ENCODE results near the gene EMSY.

The EMSY gene

DNA sequence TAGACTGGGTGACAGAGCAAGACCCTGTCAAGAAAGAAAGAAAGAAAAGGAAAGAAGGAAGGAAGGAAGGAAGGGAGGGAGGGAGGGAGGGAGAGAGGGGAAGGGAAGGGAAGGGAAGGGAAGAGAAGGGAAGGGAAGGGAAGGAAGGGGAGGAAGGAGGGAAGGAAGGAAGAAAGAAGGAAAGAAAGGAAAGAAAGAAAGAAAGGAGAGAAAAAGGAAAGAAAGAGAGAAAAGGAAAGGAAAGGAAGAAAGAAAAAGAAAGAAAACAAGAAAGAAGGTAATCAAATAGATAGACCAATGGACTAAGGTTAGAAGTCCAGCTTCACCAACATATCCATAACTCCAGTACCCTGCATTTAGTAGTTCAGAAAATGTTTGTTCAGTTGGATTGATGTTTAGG lies 18.2 kb upstream of the EMSY start:
- no peak for DNase-seq (ENCODE audit: low spot score)
- in situ Hi-C loops (cut with MboI; ENCODE audit: low pct_unique_long_range_greater_than_20kb, low sequenced_read_pairs, unreplicated experiment) = no loop called here
- TF ChIP-seq, protein P1, sequence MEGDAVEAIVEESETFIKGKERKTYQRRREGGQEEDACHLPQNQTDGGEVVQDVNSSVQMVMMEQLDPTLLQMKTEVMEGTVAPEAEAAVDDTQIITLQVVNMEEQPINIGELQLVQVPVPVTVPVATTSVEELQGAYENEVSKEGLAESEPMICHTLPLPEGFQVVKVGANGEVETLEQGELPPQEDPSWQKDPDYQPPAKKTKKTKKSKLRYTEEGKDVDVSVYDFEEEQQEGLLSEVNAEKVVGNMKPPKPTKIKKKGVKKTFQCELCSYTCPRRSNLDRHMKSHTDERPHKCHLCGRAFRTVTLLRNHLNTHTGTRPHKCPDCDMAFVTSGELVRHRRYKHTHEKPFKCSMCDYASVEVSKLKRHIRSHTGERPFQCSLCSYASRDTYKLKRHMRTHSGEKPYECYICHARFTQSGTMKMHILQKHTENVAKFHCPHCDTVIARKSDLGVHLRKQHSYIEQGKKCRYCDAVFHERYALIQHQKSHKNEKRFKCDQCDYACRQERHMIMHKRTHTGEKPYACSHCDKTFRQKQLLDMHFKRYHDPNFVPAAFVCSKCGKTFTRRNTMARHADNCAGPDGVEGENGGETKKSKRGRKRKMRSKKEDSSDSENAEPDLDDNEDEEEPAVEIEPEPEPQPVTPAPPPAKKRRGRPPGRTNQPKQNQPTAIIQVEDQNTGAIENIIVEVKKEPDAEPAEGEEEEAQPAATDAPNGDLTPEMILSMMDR (IDR thresholded peaks at IDR 0.05; ENCODE audit: extremely low read depth, insufficient read depth, missing control alignments) = no peak

DNA sequence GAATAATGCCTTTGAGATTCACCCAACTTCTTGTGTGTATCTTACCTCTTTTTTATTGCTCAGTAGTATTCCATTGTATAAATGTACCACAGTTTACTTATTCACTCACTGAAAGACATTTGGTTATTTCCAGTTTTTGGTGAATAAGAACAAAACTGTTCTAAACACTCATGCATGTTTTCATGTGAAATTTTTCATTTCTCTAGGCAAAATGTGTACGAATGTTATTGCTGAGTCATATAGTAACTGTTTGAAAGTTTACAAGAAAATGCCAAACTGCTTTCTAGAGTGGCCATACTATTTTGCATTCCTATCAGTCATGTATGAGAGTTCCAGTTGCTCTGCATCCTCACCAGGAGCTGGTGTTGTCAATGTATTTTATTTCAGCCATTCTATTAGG lies 8.8 kb upstream of the EMSY start:
- no peak for DNase-seq (ENCODE audit: low spot score)
- in situ Hi-C loops (cut with MboI; ENCODE audit: low pct_unique_long_range_greater_than_20kb, low sequenced_read_pairs, unreplicated experiment) = no loop called here
- TF ChIP-seq, protein P1 (IDR thresholded peaks at IDR 0.05; ENCODE audit: extremely low read depth, insufficient read depth, missing control alignments) = no peak

DNA sequence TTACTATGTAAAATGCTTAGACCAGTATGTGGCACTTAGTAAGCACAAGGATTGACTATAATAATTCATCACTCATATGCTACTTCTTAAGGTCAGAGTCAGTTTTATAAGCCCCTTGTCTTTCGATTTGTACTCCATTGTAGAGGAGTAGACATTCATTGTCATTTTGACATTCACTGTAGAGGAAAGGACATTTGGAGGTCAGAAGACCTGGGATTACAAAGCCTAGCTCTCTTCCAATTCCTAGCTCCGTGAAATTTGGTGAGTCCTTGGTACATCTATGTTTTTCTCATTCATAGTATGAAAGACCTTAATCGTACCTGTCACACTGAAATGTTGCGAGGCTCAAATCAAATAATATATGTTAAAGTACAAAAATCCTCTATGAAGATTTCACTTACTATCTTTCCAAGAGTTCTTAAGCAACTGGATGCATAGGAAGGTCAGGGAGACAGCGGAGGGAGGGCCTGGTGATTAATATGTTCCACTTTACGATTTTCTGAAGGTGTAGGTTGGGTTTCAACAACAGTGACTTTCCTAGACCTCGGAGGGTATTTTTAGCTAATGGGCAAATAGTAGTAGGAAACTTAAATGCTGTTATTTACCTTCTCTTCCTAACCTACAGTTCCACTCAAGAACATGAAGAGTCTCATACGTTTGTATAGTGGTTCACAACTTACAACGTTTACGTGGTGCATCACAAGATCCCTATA lies 1.4 kb upstream of the EMSY start:
- in situ Hi-C loops (cut with MboI; ENCODE audit: low pct_unique_long_range_greater_than_20kb, low sequenced_read_pairs, unreplicated experiment) = no loop called here
- no peak for DNase-seq (ENCODE audit: low spot score)
- TF ChIP-seq, protein P1 (IDR thresholded peaks at IDR 0.05; ENCODE audit: extremely low read depth, insufficient read depth, missing control alignments) = no peak

DNA sequence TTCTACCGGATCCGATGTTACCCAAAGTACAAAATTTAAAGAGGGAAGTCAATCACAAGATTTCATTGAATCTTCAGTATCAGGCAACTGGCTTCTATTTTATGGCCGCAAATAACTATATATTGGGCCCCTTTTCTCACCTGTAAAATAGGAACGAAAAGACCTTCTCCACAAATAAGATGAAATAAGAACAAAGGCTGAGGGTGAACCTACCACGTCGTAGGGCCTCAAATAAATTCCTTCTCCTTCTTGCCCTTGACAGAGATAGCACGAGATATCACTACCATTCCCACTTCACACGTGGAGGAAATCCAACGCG lies 794 bp upstream of the EMSY start:
- in situ Hi-C loops (cut with MboI; ENCODE audit: low pct_unique_long_range_greater_than_20kb, low sequenced_read_pairs, unreplicated experiment) = no loop called here
- DNase-seq (ENCODE audit: low spot score) = no peak
- TF ChIP-seq, protein P1 (IDR thresholded peaks at IDR 0.05; ENCODE audit: extremely low read depth, insufficient read depth, missing control alignments) = no peak

DNA sequence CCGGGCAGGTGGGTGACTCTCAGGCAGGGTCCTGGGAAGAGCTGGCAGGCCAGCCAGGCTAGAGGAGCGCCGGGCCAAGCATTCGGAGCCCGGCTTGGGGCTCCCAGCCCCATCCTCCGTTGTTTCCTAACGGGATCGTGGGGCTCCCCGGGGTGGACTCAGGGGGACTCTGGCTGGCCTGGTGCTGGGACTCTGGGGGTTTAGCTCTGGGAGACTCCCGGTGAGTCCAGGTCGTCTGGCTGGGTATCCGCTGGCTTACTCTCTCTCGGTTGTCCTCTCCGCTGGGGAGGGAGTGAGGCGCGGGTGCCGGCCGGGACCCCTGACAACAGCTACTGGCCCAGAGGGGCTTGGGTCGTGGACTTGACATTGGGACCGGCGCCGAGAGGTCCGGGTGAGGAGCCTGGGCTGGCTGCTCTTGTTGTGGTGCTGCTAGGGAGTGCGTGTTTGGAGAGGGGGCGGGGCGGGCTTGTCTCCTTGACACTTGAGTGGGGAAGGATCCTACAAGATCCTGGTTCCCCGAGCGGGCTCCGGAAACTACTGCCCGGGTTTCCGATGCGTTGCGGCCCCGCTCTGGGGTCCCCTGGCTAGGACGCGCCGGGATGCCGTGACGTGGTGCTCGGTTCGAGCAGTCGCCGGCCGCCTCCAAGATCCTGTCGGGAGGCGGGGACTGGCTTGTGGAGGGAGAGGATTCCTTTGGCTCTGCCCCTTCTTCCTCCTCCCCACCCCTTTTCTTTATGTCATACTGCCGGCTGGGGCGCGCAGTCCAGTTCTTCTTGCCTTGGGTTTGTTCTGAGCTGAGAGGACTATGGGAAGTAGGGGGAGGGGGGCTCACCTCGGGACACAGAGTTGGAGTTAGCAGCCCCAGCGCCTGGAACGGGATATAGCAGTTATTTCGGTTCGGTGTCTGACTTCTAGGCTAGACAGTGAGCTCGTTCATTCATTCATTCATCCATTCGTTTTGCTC lies 585 bp downstream of the EMSY start:
- TF ChIP-seq, protein P1 (IDR thresholded peaks at IDR 0.05; ENCODE audit: extremely low read depth, insufficient read depth, missing control alignments) = no peak
- in situ Hi-C loops (cut with MboI; ENCODE audit: low pct_unique_long_range_greater_than_20kb, low sequenced_read_pairs, unreplicated experiment) = no loop called here
- peak; percentile 46 for DNase-seq (ENCODE audit: low spot score)

DNA sequence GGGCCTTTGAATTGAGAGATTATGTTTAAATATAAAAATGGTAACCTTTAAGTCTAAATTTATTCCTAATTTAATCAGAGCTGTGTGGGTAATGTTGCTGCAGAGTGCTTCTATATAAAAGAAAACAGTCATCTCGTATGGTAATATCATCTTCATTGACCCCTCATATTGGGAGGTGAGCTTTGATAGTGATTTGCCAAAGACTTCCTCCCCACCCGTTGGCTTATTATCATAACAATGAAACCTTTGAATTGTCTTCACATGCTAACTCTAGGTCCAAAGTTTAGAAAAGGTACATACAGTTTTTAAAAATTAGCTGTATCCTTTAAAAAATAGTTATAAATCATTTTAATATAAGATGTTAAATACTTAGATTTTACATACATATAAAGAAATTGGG lies 3.7 kb downstream of the EMSY start:
- TF ChIP-seq, protein P1 (IDR thresholded peaks at IDR 0.05; ENCODE audit: extremely low read depth, insufficient read depth, missing control alignments) = no peak
- in situ Hi-C loops (cut with MboI; ENCODE audit: low pct_unique_long_range_greater_than_20kb, low sequenced_read_pairs, unreplicated experiment) = no loop called here
- DNase-seq (ENCODE audit: low spot score) = no peak
